Esophagus squamous epithelium (tissue), 4 donors: ENCODE measurements around the gene PPFIA2.

Source experiments
- CTCF ChIP-seq, 6 experiments: fragments of 450-650 bp in 4 of 6; fragments of 200-600 bp in 2 of 6; sonication (generic) in 2 of 6; IDR thresholded peaks; one replicate each; pipeline ENCODE4 v1.5.1; 2016 to 2019; ENCODE audit warnings: antibody characterized with exemption in 6 of 6, mild to moderate bottlenecking in 4 of 6, moderate library complexity in 4 of 6
- POLR2A ChIP-seq, 4 donors: fragments of 450-650 bp; IDR thresholded peaks; one replicate each; pipeline ENCODE4 v1.6.1; 2017; ENCODE audit warnings: antibody characterized with exemption in 4 of 4, mild to moderate bottlenecking in 4 of 4, moderate library complexity in 3 of 4

DNA sequence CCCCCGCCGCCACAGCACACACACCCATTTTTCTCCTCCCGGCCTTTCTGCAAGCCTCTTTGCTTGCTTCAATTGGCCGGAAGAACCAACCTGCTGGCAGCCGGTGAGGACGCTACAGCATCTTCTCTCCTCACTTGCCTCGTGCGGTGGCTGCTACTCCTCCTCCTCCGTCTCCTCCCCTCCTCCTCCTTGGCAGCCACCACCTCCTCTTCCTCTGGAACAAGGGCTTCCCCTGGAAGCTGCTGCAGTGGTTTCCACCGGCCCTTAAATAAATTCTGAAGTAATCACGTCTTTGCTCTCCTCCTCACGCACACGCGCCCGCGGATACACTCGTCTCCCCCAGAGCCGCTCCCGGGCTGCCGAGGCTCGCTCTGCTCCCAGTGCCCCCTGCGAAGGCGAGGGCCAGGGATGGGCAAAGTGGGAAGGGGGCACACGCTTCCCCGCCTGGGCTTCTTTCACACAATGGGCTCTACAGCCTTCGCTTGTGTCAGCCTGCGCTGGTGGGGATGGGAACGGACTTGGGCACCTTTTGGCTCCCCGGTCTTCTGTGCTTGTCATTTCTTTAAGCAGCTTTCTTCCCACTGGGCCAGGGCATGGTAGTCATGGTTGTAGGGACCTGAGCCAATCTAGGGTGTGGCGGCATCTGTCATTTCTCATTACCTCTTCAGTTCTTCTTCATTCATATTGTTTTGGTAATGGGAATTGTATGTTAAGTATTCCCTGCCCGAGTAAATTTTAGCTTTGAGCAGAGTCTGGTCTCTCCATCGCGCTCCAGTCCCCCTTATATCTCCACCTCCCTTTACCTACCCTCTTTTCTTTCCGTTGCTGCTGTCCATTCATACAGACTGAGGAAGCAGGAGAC, at the start of gene PPFIA2:
- TF ChIP-seq CTCF (IDR thresholded peaks at IDR 0.05) (no peak), POLR2A (IDR thresholded peaks at IDR 0.05) (no peak)
